Pulmonary artery endothelial cell (primary cell): ENCODE measurements around the gene PIK3R5. TPM values are rescaled to one million over a fixed set of nuclear protein-coding genes. Genes with fewer than 3 reads are reported as not detected.
"Not testable (repeated sequence)": the region's sequence is repeated elsewhere in the genome, so short reads cannot be mapped to it uniquely, and the experiment has no call there.

Source experiments
- DNase-seq: peaks from one replicate; pipeline ENCODE4 v3.0.0-alpha.2; 2011; ENCODE audit warnings: low read depth, low spot score
- total RNA-seq: library from RNA; depleted of rRNA; stranded (reverse); fragments of >200 nt; gene quantifications from 2 replicates; pipeline ENCODE4 v1.2.3, GENCODE V29; 2014

Gene PIK3R5
- total RNA-seq, 1 donor from 2014 or later: not detected

GRCh38 chr17:8859804-8860430 lies 105.6 kb downstream of the PIK3R5 start:
- no peak for DNase-seq

GRCh38 chr17:8859027-8859803 lies 106.3 kb downstream of the PIK3R5 start:
- no peak for DNase-seq

- no peak for DNase-seq
Measured at GRCh38 chr17:8857919-8858318, 107.6 kb downstream of the PIK3R5 start.

GRCh38 chr17:8856869-8857575 lies 108.5 kb downstream of the PIK3R5 start:
- no peak for DNase-seq

- not testable (repeated sequence) for DNase-seq
Measured at GRCh38 chr17:8856205-8856603, 109.3 kb downstream of the PIK3R5 start.

- no peak for DNase-seq
Measured at GRCh38 chr17:8855477-8856204, 109.9 kb downstream of the PIK3R5 start.

- no peak for DNase-seq
Measured at GRCh38 chr17:8851600-8851999, 113.9 kb downstream of the PIK3R5 start.

GRCh38 chr17:8849311-8850041 lies 116.0 kb downstream of the PIK3R5 start:
- DNase-seq: no peak

- no peak for DNase-seq
Measured at GRCh38 chr17:8847891-8848290, 117.6 kb downstream of the PIK3R5 start.

- no peak for DNase-seq
Measured at GRCh38 chr17:8846768-8847211, 118.7 kb downstream of the PIK3R5 start.

- DNase-seq: no peak
Measured at GRCh38 chr17:8844229-8845218, 121.0 kb downstream of the PIK3R5 start.

GRCh38 chr17:8843344-8843743 lies 122.2 kb downstream of the PIK3R5 start:
- DNase-seq: no peak

GRCh38 chr17:8841844-8842243 lies 123.7 kb downstream of the PIK3R5 start:
- no peak for DNase-seq

GRCh38 chr17:8839410-8839935 lies 126.0 kb downstream of the PIK3R5 start:
- no peak for DNase-seq

GRCh38 chr17:8838551-8839095 lies 126.9 kb downstream of the PIK3R5 start:
- DNase-seq: no peak

- no peak for DNase-seq
Measured at GRCh38 chr17:8837563-8838075, 127.9 kb downstream of the PIK3R5 start.

GRCh38 chr17:8836821-8837562 lies 128.5 kb downstream of the PIK3R5 start:
- no peak for DNase-seq
